Measurements from ENCODE around the gene F2R.

DNA sequence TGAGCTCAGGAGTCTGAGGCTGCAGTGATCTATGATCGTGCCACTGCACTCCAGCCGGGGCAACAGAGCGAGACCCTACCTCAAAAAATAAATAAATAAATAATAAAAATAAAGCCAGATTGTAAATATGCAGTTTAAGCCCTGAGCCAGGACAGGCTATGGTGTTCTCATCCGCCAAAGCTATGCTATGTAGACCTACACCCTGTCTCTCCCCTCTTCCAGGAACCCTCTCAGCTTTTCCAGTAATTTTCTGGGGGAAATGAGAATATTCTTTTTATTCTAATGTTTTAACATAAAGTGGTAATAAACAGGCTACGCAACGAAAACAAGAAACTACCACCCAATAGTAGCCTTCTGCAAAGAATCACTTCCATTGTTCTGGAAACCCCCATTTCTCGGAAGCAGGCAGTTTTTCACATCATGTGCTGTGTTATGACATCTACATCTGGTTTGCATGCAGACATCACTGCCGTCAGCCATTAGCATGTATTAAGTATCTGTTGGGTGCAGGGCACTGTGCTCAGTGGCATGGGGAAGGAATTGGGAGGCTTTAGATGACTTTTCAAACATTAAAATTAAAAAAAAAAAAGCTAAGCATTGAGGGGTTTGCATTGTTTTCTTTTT, 38.0 kb upstream of the F2R start:
- TF ChIP-seq CSDC2 (CRISPR knock-in tag; IDR thresholded peaks at IDR 0.05) (no peak), BACH2 (CRISPR knock-in tag; IDR thresholded peaks at IDR 0.05; ENCODE audit: borderline replicate concordance) (no peak), SNAI2 (CRISPR knock-in tag; IDR thresholded peaks at IDR 0.05) (no peak), GLIS3 (CRISPR knock-in tag; IDR thresholded peaks at IDR 0.05) (no peak), RARB (CRISPR knock-in tag; IDR thresholded peaks at IDR 0.05) (no peak), ARNTL (CRISPR knock-in tag; IDR thresholded peaks at IDR 0.05; ENCODE audit: borderline replicate concordance, low read depth) (no peak), TCF4 (CRISPR knock-in tag; IDR thresholded peaks at IDR 0.05; ENCODE audit: borderline replicate concordance) (no peak), OSR1 (CRISPR knock-in tag; IDR thresholded peaks at IDR 0.05) (no peak), ESRRG (CRISPR knock-in tag; IDR thresholded peaks at IDR 0.05) (no peak)
- TF ChIP-seq, protein P1, sequence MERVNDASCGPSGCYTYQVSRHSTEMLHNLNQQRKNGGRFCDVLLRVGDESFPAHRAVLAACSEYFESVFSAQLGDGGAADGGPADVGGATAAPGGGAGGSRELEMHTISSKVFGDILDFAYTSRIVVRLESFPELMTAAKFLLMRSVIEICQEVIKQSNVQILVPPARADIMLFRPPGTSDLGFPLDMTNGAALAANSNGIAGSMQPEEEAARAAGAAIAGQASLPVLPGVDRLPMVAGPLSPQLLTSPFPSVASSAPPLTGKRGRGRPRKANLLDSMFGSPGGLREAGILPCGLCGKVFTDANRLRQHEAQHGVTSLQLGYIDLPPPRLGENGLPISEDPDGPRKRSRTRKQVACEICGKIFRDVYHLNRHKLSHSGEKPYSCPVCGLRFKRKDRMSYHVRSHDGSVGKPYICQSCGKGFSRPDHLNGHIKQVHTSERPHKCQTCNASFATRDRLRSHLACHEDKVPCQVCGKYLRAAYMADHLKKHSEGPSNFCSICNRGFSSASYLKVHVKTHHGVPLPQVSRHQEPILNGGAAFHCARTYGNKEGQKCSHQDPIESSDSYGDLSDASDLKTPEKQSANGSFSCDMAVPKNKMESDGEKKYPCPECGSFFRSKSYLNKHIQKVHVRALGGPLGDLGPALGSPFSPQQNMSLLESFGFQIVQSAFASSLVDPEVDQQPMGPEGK (CRISPR knock-in tag; IDR thresholded peaks at IDR 0.05; ENCODE audit: borderline replicate concordance), result no peak
- TF ChIP-seq, protein P2, sequence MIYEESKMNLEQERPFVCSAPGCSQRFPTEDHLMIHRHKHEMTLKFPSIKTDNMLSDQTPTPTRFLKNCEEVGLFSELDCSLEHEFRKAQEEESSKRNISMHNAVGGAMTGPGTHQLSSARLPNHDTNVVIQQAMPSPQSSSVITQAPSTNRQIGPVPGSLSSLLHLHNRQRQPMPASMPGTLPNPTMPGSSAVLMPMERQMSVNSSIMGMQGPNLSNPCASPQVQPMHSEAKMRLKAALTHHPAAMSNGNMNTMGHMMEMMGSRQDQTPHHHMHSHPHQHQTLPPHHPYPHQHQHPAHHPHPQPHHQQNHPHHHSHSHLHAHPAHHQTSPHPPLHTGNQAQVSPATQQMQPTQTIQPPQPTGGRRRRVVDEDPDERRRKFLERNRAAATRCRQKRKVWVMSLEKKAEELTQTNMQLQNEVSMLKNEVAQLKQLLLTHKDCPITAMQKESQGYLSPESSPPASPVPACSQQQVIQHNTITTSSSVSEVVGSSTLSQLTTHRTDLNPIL (CRISPR knock-in tag; IDR thresholded peaks at IDR 0.05; ENCODE audit: low read depth), result no peak

All from SK-N-SH treated with all-trans-retinoic acid at 6 μM for 48 hours (cell line).